Stomach (tissue), 4 donors: ENCODE measurements around the gene RTN3.
A peak's percentile ranks its signal among the peaks of the same experiment; 100 is the strongest.

Experiments
- CTCF ChIP-seq, 7 experiments: fragments of 450-650 bp in 4 of 7; fragments of 200-600 bp in 3 of 7; sonication (generic) in 3 of 7; IDR thresholded peaks; one replicate each; pipeline ENCODE4 v1.5.1; 2016 to 2019; ENCODE audit warnings: antibody characterized with exemption in 7 of 7, control low read depth in 2 of 7, mild to moderate bottlenecking in 1 of 7
- EP300 ChIP-seq: sonication (generic); formaldehyde crosslinking; IDR thresholded peaks from one replicate; pipeline ENCODE4 v1.6.1; 2017; ENCODE audit warnings: antibody characterized with exemption
- POLR2A ChIP-seq, 4 donors: fragments of 450-650 bp; IDR thresholded peaks; one replicate each; pipeline ENCODE4 v1.6.1; 2016; ENCODE audit warnings: antibody characterized with exemption in 4 of 4, control low read depth in 2 of 4, mild to moderate bottlenecking in 1 of 4, moderate library complexity in 1 of 4
- POLR2AphosphoS5 ChIP-seq, 3 donors: sonication (generic); formaldehyde crosslinking; IDR thresholded peaks; one replicate each; pipeline ENCODE4 v1.6.1; 2016; ENCODE audit warnings: antibody characterized with exemption in 3 of 3

GRCh38 chr11:63698976-63699733, 17.9 kb downstream of the RTN3 start:
- no peak for TF ChIP-seq CTCF (IDR thresholded peaks at IDR 0.05)
- no peak for TF ChIP-seq EP300
- TF ChIP-seq POLR2A (IDR thresholded peaks at IDR 0.05), result no peak
- TF ChIP-seq POLR2AphosphoS5 (IDR thresholded peaks at IDR 0.05), result peak in 1 of 3 donors; percentile 10
